Left lung (tissue), 10 donors: ENCODE measurements around the gene PTPRN2. TPM values are rescaled to one million over a fixed set of nuclear protein-coding genes. Genes with fewer than 3 reads are reported as not detected.

Source experiments
- ATAC-seq: fragments of 200-7000 bp; cut with Tn5 transposase; one replicate; pipeline ENCODE4 v1.9.1; 2020; ENCODE audit warnings: moderate library complexity
- DNase-seq, 4 donors: peaks; one replicate each; pipeline ENCODE4 v3.0.0-alpha.2; 2013 to 2020
- H3K27ac ChIP-seq, 2 donors: fragments of 200-600 bp; sonication (generic) in 1 of 2; one replicate each; pipeline versions ENCODE4 v1.5.0 to v1.8.0; 2020 to 2021
- H3K27me3 ChIP-seq, 2 donors: fragments of 200-600 bp; sonication (generic) in 1 of 2; one replicate each; pipeline versions ENCODE4 v1.5.0 to v1.8.0; 2020 to 2021
- H3K36me3 ChIP-seq, 2 donors: fragments of 200-600 bp; sonication (generic) in 1 of 2; one replicate each; pipeline versions ENCODE4 v1.5.0 to v1.8.0; 2020 to 2021
- H3K4me1 ChIP-seq, 2 donors: fragments of 200-600 bp; one replicate each; pipeline ENCODE4 v1.8.0; 2021
- H3K4me3 ChIP-seq, 2 donors: fragments of 200-600 bp; sonication (generic) in 1 of 2; one replicate each; pipeline versions ENCODE4 v1.5.0 to v1.8.0; 2020 to 2021; ENCODE audit warnings: mild to moderate bottlenecking in 1 of 2
- H3K9me3 ChIP-seq, 2 donors: fragments of 200-600 bp; sonication (generic) in 1 of 2; one replicate each; pipeline versions ENCODE4 v1.5.0 to v1.8.0; 2020 to 2021
- CTCF ChIP-seq, 2 donors: fragments of 200-600 bp; sonication (generic) in 1 of 2; IDR thresholded peaks; one replicate each; pipeline versions ENCODE4 v1.5.0 to v1.8.0; 2021; ENCODE audit warnings: antibody characterized with exemption in 2 of 2
- intact Hi-C, 2 donors: fragments of 100-400 bp; cut with DNase I; formaldehyde crosslinking; loops; one replicate each; pipeline versions ENCODE4 v1.11.2 to v1.14.2; 2022
- polyA plus RNA-seq, 6 donors: library from polyadenylated mRNA; unstranded; fragments of 120-200 nt; gene quantifications; one replicate each; pipeline ENCODE4 v1.2.1, GENCODE V29; 2013; ENCODE audit not compliant: insufficient read length in 6 of 6
- total RNA-seq, 2 donors: library from RNA; stranded (reverse); fragmentation: NEBNext Ultra II Directional; extraction: Animal tissue kit (Norgen Biotek cat#: 25700); gene quantifications; one replicate each; pipeline ENCODE4 v1.2.1, GENCODE V29; 2021
- donor health status: DM: no; HTN: yes; CAD: no.
- donor health status: DM: no; HTN: no; CAD: no.

PTPRN2 gene
- total and polyA plus RNA-seq, 8 donors: 4.0 to 7.8 (median 6.8) TPM

- intact Hi-C loops: no loop called here
- Histone ChIP-seq H3K4me1 (no peaks in the 10 kb centered on the region), H3K9me3 (no peaks in the 10 kb centered on the region), H3K27me3 (peaks cover 81 to 100% of the 10 kb centered on the region in 2 donors), H3K4me3 (no peak overlapping the region), H3K36me3 (no peaks in the 10 kb centered on the region), H3K27ac (no peak overlapping the region)
- no peak for DNase-seq
- ATAC-seq: no peak
- TF ChIP-seq CTCF (IDR thresholded peaks at IDR 0.05): no peak
Observed at GRCh38 chr7:157682946-157683746, 904.5 kb downstream of the PTPRN2 start.

- Histone ChIP-seq H3K4me3 (no peak overlapping the region), H3K4me1 (no peaks in the 10 kb centered on the region), H3K27me3 (peaks cover 72 to 100% of the 10 kb centered on the region in 2 donors), H3K9me3 (no peaks in the 10 kb centered on the region), H3K36me3 (no peaks in the 10 kb centered on the region), H3K27ac (no peak overlapping the region)
- no peak for TF ChIP-seq CTCF (IDR thresholded peaks at IDR 0.05)
- ATAC-seq (no peak), DNase-seq (no peak)
- intact Hi-C loops: no loop called here
Observed at GRCh38 chr7:157682064-157682945, 905.3 kb downstream of the PTPRN2 start.

GRCh38 chr7:157679607-157680006, 908.0 kb downstream of the PTPRN2 start:
- Histone ChIP-seq H3K4me3 (no peak overlapping the region), H3K36me3 (no peaks in the 10 kb centered on the region), H3K4me1 (no peaks in the 10 kb centered on the region), H3K27me3 (peaks cover 45 to 100% of the 10 kb centered on the region in 2 donors), H3K9me3 (no peaks in the 10 kb centered on the region), H3K27ac (no peak overlapping the region)
- DNase-seq (no peak), ATAC-seq (no peak)
- intact Hi-C loops: no loop called here
- no peak for TF ChIP-seq CTCF (IDR thresholded peaks at IDR 0.05)

GRCh38 chr7:157678501-157678900, 909.1 kb downstream of the PTPRN2 start:
- no peak for DNase-seq
- H3K36me3 ChIP-seq: no peaks in the 10 kb centered on the region
- no peaks in the 10 kb centered on the region for H3K9me3 ChIP-seq
- H3K4me3 ChIP-seq: no peak overlapping the region
- no peaks in the 10 kb centered on the region for H3K4me1 ChIP-seq
- ATAC-seq: no peak
- intact Hi-C loops: no loop called here
- peaks cover 34 to 100% of the 10 kb centered on the region in 2 donors for H3K27me3 ChIP-seq
- no peak overlapping the region for H3K27ac ChIP-seq
- no peak for TF ChIP-seq CTCF (IDR thresholded peaks at IDR 0.05)
